Measurements from ENCODE around the gene OR13C4. TPM values are rescaled to one million over a fixed set of nuclear protein-coding genes. Genes with fewer than 3 reads are reported as not detected.

OR13C4 gene
- total and polyA plus RNA-seq, 2 of the 4 experiments (the other 2 are of a cell fraction) = not detected

- CTCF ChIA-PET = no interaction called here
These were observed 45.6 kb upstream of the OR13C4 start for GRCh38 chr9:104572612-104573011.

More at GRCh38 chr9:104572612-104573011, 45.6 kb upstream of the OR13C4 start:
- Histone ChIP-seq H2AK9ac (replicated peaks; ENCODE audit: low read depth, low read length, poor library complexity) (no peak overlapping the region), H2BK5ac (ENCODE audit: low read depth, low read length, poor library complexity, severe bottlenecking) (no peak overlapping the region), H3K9me1 (ENCODE audit: insufficient read depth, low read length) (no peaks in the 10 kb centered on the region), H3K14ac (replicated peaks; ENCODE audit: low read depth, low read length) (no peak overlapping the region), H4K5ac (ENCODE audit: low read depth, low read length) (no peak overlapping the region), H3K36me3 (ENCODE audit: control insufficient read depth, insufficient read depth, low read length) (no peaks in the 10 kb centered on the region), H3K4ac (ENCODE audit: low read depth, low read length) (no peak overlapping the region), H3K4me2 (ENCODE audit: low read depth, low read length) (no peak overlapping the region), H3K27ac (ENCODE audit: insufficient read depth, low read length) (no peak overlapping the region), H2BK15ac (ENCODE audit: low read depth, low read length) (no peak overlapping the region), H4K20me1 (ENCODE audit: insufficient read depth, low read length) (no peaks in the 10 kb centered on the region), H2BK120ac (ENCODE audit: low read depth, low read length) (no peak overlapping the region), H2AFZ (replicated peaks; ENCODE audit: low read length, poor library complexity) (no peak overlapping the region), H3K9me3 (ENCODE audit: control insufficient read depth, insufficient read depth, low read length) (peaks cover 2% of the 10 kb centered on the region), H2AK5ac (ENCODE audit: low read depth, low read length) (no peak overlapping the region), H3K23ac (ENCODE audit: low read depth, low read length) (no peak overlapping the region), H2BK20ac (ENCODE audit: low read depth, low read length) (no peak overlapping the region), H4K8ac (ENCODE audit: low read depth in 2 of 2, low read length in 2 of 2) (no peak overlapping the region), H3K4me3 (ENCODE audit: insufficient read depth, low read depth, low read length) (no peak overlapping the region), H3K18ac (ENCODE audit: low read depth, low read length) (no peak overlapping the region), H3K4me1 (ENCODE audit: control insufficient read depth, insufficient read depth, low read length) (no peaks in the 10 kb centered on the region), H3K79me1 (ENCODE audit: low read depth in 1 of 2, low read length in 2 of 2) (no peaks in the 10 kb centered on the region), H3K9ac (ENCODE audit: low read depth, low read length) (no peak overlapping the region), H3K27me3 (ENCODE audit: control insufficient read depth, insufficient read depth, low read length) (no peaks in the 10 kb centered on the region), H3K56ac (ENCODE audit: extremely low read depth, insufficient read depth, low read length) (no peak overlapping the region), H4K91ac (ENCODE audit: insufficient read depth, low read depth, low read length) (no peak overlapping the region)
- ATAC-seq (ENCODE audit: low read depth) = no peak
- in situ Hi-C loops (cut with MboI; ENCODE audit: low sequenced_read_pairs) (no loop called here), dilution Hi-C loops (cut with HindIII; ENCODE audit: low sequenced_read_pairs, unreplicated experiment) (no loop called here), intact Hi-C loops (cut with micrococcal nuclease) (loop anchor here (10.0 kb wide), 1 partner anchor 58 kb away; no protein-coding TSS in a partner anchor)
- BruUV-seq (replicated peaks) = no TSS peak
- no CpG with 5 or more reads among the region's 1 CpG for WGBS, 2 experiments (ENCODE audit: extremely low coverage in 2 of 2, insufficient read length in 1 of 2)
- POLR2A ChIA-PET (ENCODE audit: unreplicated experiment) = no interaction called here
- no peak for TF ChIP-seq RFX5 (IDR thresholded peaks at IDR 0.05; ENCODE audit: low read depth, low read length)
- TF ChIP-seq CHD1 (IDR thresholded peaks at IDR 0.05; ENCODE audit: low read depth, low read length) = no peak
- no peak for TF ChIP-seq RCOR1 (IDR thresholded peaks at IDR 0.05; ENCODE audit: insufficient replicate concordance, low read length)
- no peak for TF ChIP-seq BHLHE40 (IDR thresholded peaks at IDR 0.05; ENCODE audit: low read depth, low read length)
- TF ChIP-seq ELK1 (IDR thresholded peaks at IDR 0.05; ENCODE audit: borderline replicate concordance, low read depth, low read length) = no peak
- TF ChIP-seq SMC3 (IDR thresholded peaks at IDR 0.05; ENCODE audit: low read depth, low read length) = no peak
- no peak for TF ChIP-seq RAD21 (IDR thresholded peaks at IDR 0.05; ENCODE audit: low read length)
- no peak for TF ChIP-seq POLR2A (IDR thresholded peaks at IDR 0.05; ENCODE audit: low read depth, low read length)
- DNase-seq = no peak

All from IMR-90 (cell line).